ENCODE data around the gene PTGS1. TPM values are rescaled to one million over a fixed set of nuclear protein-coding genes. Genes with fewer than 3 reads are reported as not detected.

PTGS1 gene
- total RNA-seq, 4 donors from 2014 or later: 4.5 to 9.5 (median 5.2) TPM

GRCh38 chr9:122332644-122333043 lies 38.2 kb upstream of the PTGS1 start:
- no peak for TF ChIP-seq CTCF (IDR thresholded peaks at IDR 0.05; ENCODE audit: low read depth)

GRCh38 chr9:122333169-122333808 lies 37.5 kb upstream of the PTGS1 start:
- no peak for TF ChIP-seq CTCF (IDR thresholded peaks at IDR 0.05; ENCODE audit: low read depth)

GRCh38 chr9:122334916-122335315 lies 35.9 kb upstream of the PTGS1 start:
- no peak for TF ChIP-seq CTCF (IDR thresholded peaks at IDR 0.05; ENCODE audit: low read depth)

- TF ChIP-seq CTCF (IDR thresholded peaks at IDR 0.05; ENCODE audit: low read depth): no peak
These were observed 34.6 kb upstream of the PTGS1 start for GRCh38 chr9:122336189-122336588.

GRCh38 chr9:122336866-122337555 lies 33.8 kb upstream of the PTGS1 start:
- no peak for TF ChIP-seq CTCF (IDR thresholded peaks at IDR 0.05; ENCODE audit: low read depth)

- no peak for TF ChIP-seq CTCF (IDR thresholded peaks at IDR 0.05; ENCODE audit: low read depth)
These were observed 33.3 kb upstream of the PTGS1 start for GRCh38 chr9:122337556-122337929.

- no peak for TF ChIP-seq CTCF (IDR thresholded peaks at IDR 0.05; ENCODE audit: low read depth)
These were observed 32.3 kb upstream of the PTGS1 start for GRCh38 chr9:122338536-122338935.
